Lower leg skin (tissue), 4 donors: ENCODE data around the gene KRTAP12-1. TPM values are rescaled to one million over a fixed set of nuclear protein-coding genes. Genes with fewer than 3 reads are reported as not detected.
"Not testable (repeated sequence)": the region's sequence is repeated elsewhere in the genome, so short reads cannot be mapped to it uniquely, and the experiment has no call there.

Source experiments
- DNase-seq, 2 donors: peaks; one replicate each; pipeline ENCODE4 v3.0.0-alpha.2; 2019; ENCODE audit warnings: low spot score in 2 of 2
- H3K4me3 ChIP-seq: fragments of 200-600 bp; sonication (generic); 2 replicates; pipeline ENCODE4 v1.5.1; 2017; ENCODE audit warnings: mild to moderate bottlenecking, low read depth; ENCODE audit not compliant: poor library complexity, severe bottlenecking
- CTCF ChIP-seq, 3 donors: fragments of 450-650 bp; IDR thresholded peaks; one replicate each; pipeline ENCODE4 v1.5.1; 2016; ENCODE audit warnings: antibody characterized with exemption in 3 of 3, mild to moderate bottlenecking in 3 of 3, moderate library complexity in 2 of 3
- POLR2A ChIP-seq, 2 donors: fragments of 450-650 bp; IDR thresholded peaks; one replicate each; pipeline ENCODE4 v1.6.1; 2016 to 2017; ENCODE audit warnings: antibody characterized with exemption in 2 of 2, mild to moderate bottlenecking in 1 of 2, moderate library complexity in 1 of 2
- WGBS, 2 donors: methylation state at CpG; one replicate each; pipeline ENCODE4 v1.1.5; 2018; 5-methylcytosine and 5-hydroxymethylcytosine counted together
- intact Hi-C: fragments of 100-400 bp; cut with DNase I; formaldehyde crosslinking; loops from one replicate; pipeline ENCODE4 v1.15.0; 2023; ENCODE audit warnings: low total_unique reads
- total RNA-seq, 4 donors: library from RNA; depleted of rRNA; stranded (reverse); fragments of >200 nt; gene quantifications; one replicate each; pipeline ENCODE4 v1.1.0, GENCODE V29; 2016

The KRTAP12-1 gene
- total RNA-seq, 4 donors from 2014 or later = 12.3 TPM; not detected in 3

GRCh38 chr21:44644878-44645277 is 37.1 kb downstream of the KRTAP12-1 start:
- 50% methylated on average over 2 of the region's 2 CpGs for WGBS, 2 donors
- no peak for TF ChIP-seq CTCF (IDR thresholded peaks at IDR 0.05)
- TF ChIP-seq POLR2A (IDR thresholded peaks at IDR 0.05) = no peak
- no peak overlapping the region for H3K4me3 ChIP-seq
- intact Hi-C loops = no loop called here
- no peak for DNase-seq

- no peak for TF ChIP-seq POLR2A (IDR thresholded peaks at IDR 0.05)
- no peak for TF ChIP-seq CTCF (IDR thresholded peaks at IDR 0.05)
- 76 to 79% methylated on average over 14 of the region's 14 CpGs for WGBS, 2 donors
- peak in 1 of 2 donors; percentile 5 for DNase-seq
- H3K4me3 ChIP-seq = no peak overlapping the region
- intact Hi-C loops = no loop called here
Observed at GRCh38 chr21:44643741-44644310, 38.1 kb downstream of the KRTAP12-1 start.

GRCh38 chr21:44640761-44641160 is 41.2 kb downstream of the KRTAP12-1 start:
- intact Hi-C loops = no loop called here
- H3K4me3 ChIP-seq = no peak overlapping the region
- DNase-seq = peak in 1 of 2 donors; percentile 2
- 90 to 92% methylated on average over 5 of the region's 5 CpGs for WGBS, 2 donors
- TF ChIP-seq POLR2A (IDR thresholded peaks at IDR 0.05) = no peak

- peak in 1 of 2 donors; percentile 9 for DNase-seq
- no peak for TF ChIP-seq POLR2A (IDR thresholded peaks at IDR 0.05)
- TF ChIP-seq CTCF (IDR thresholded peaks at IDR 0.05) = no peak
- H3K4me3 ChIP-seq = no peak overlapping the region
- intact Hi-C loops = no loop called here
- WGBS, 2 donors = 81 to 90% methylated on average over 12 of the region's 12 CpGs
Observed at GRCh38 chr21:44639331-44639655, 42.7 kb downstream of the KRTAP12-1 start.

GRCh38 chr21:44638506-44639330 is 43.2 kb downstream of the KRTAP12-1 start:
- 86 to 89% methylated on average over 15 to 17 of the region's 21 CpGs for WGBS, 2 donors
- intact Hi-C loops = not testable (repeated sequence)

GRCh38 chr21:44637851-44638348 is 44.1 kb downstream of the KRTAP12-1 start:
- peak in 1 of 2 donors; percentile 54 for DNase-seq

More at GRCh38 chr21:44638506-44639330, 43.2 kb downstream of the KRTAP12-1 start:
- H3K4me3 ChIP-seq, DNase-seq: not testable (repeated sequence)

GRCh38 chr21:44637018-44637850 is 44.7 kb downstream of the KRTAP12-1 start, which contains the start of gene KRTAP10-10:
Gene KRTAP10-10, plus strand, starts transcription at chr21:44637356. Its CDS starts 62 bp downstream, at chr21:44637418.
- TF ChIP-seq CTCF (IDR thresholded peaks at IDR 0.05) (no peak), POLR2A (IDR thresholded peaks at IDR 0.05) (no peak)
- WGBS, 2 donors = 53 to 56% methylated on average over 21 of the region's 21 CpGs
- intact Hi-C loops = no loop called here
- DNase-seq = peak in 1 of 2 donors; percentile 68
- H3K4me3 ChIP-seq = no peak within 1 kb of the TSS

More at GRCh38 chr21:44637851-44638348, 44.1 kb downstream of the KRTAP12-1 start:
- H3K4me3 ChIP-seq, intact Hi-C loops: not testable (repeated sequence)
- whole genome bisulfite sequencing, 2 donors = 73 to 75% methylated on average over 11 of the region's 12 CpGs
